ENCODE data around the gene ADTRP. TPM values are rescaled to one million over a fixed set of nuclear protein-coding genes. Genes with fewer than 3 reads are reported as not detected.

ADTRP gene
- total RNA-seq, 4 donors from 2014 or later: not detected

DNA sequence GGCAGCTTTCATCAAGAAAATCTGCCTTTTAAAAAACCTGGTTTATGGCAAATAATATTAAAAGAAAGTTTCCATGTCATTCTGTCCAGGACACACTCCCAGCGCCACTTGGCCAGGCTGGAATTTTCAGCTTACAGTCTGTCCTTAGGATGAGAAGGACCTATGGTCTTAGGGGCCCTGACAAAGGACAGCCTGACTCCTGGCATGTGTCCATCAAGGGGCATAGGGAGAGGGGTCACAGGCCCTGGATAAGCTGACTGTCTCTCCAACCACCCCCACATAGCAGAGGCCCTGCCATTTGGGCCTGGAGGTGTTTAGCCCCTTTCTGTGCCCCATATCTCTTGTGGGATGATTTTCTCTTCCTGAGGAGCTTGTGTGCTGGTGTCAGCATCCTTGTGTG is 60.6 kb downstream of the ADTRP start:
- Histone ChIP-seq H3K27ac (no peak overlapping the region), H3K27me3 (no peaks in the 10 kb centered on the region), H3K4me3 (no peak overlapping the region), H3K9me3 (no peaks in the 10 kb centered on the region), H3K4me1 (no peaks in the 10 kb centered on the region), H3K36me3 (no peaks in the 10 kb centered on the region)
- TF ChIP-seq, protein P1, sequence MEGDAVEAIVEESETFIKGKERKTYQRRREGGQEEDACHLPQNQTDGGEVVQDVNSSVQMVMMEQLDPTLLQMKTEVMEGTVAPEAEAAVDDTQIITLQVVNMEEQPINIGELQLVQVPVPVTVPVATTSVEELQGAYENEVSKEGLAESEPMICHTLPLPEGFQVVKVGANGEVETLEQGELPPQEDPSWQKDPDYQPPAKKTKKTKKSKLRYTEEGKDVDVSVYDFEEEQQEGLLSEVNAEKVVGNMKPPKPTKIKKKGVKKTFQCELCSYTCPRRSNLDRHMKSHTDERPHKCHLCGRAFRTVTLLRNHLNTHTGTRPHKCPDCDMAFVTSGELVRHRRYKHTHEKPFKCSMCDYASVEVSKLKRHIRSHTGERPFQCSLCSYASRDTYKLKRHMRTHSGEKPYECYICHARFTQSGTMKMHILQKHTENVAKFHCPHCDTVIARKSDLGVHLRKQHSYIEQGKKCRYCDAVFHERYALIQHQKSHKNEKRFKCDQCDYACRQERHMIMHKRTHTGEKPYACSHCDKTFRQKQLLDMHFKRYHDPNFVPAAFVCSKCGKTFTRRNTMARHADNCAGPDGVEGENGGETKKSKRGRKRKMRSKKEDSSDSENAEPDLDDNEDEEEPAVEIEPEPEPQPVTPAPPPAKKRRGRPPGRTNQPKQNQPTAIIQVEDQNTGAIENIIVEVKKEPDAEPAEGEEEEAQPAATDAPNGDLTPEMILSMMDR (IDR thresholded peaks at IDR 0.05): no peak
- TF ChIP-seq POLR2A (IDR thresholded peaks at IDR 0.05) (no peak), EP300 (IDR thresholded peaks at IDR 0.05) (no peak)
- DNase-seq (ENCODE audit: low spot score in 2 of 2): no peak
- 90 to 94% methylated on average over 1 of the region's 1 CpG for WGBS, 2 donors

- H3K4me3 ChIP-seq: no peak overlapping the region
- H3K27me3 ChIP-seq: no peaks in the 10 kb centered on the region
These were observed 63.8 kb downstream of the ADTRP start for GRCh38 chr6:11714798-11715285.

GRCh38 chr6:11714116-11714797 is 64.3 kb downstream of the ADTRP start:
- Histone ChIP-seq H3K4me3 (no peak overlapping the region), H3K9me3 (no peaks in the 10 kb centered on the region), H3K36me3 (no peaks in the 10 kb centered on the region), H3K27ac (no peak overlapping the region), H3K27me3 (no peaks in the 10 kb centered on the region), H3K4me1 (peaks cover 0 to 20% (median 6%) of the 10 kb centered on the region in 4 donors)
- WGBS, 2 donors: 49 to 53% methylated on average over 6 of the region's 6 CpGs
- TF ChIP-seq POLR2A (IDR thresholded peaks at IDR 0.05) (no peak), EP300 (IDR thresholded peaks at IDR 0.05) (no peak)
- TF ChIP-seq, protein P1 (IDR thresholded peaks at IDR 0.05): no peak
- no peak for DNase-seq (ENCODE audit: low spot score in 2 of 2)

More at GRCh38 chr6:11714798-11715285, 63.8 kb downstream of the ADTRP start:
- Histone ChIP-seq H3K9me3 (no peaks in the 10 kb centered on the region), H3K4me1 (peaks cover 0 to 20% (median 6%) of the 10 kb centered on the region in 4 donors), H3K27ac (no peak overlapping the region), H3K36me3 (no peaks in the 10 kb centered on the region)
- no peak for DNase-seq (ENCODE audit: low spot score in 2 of 2)
- TF ChIP-seq, protein P1 (IDR thresholded peaks at IDR 0.05): no peak
- TF ChIP-seq POLR2A (IDR thresholded peaks at IDR 0.05) (no peak), EP300 (IDR thresholded peaks at IDR 0.05) (no peak)

DNA sequence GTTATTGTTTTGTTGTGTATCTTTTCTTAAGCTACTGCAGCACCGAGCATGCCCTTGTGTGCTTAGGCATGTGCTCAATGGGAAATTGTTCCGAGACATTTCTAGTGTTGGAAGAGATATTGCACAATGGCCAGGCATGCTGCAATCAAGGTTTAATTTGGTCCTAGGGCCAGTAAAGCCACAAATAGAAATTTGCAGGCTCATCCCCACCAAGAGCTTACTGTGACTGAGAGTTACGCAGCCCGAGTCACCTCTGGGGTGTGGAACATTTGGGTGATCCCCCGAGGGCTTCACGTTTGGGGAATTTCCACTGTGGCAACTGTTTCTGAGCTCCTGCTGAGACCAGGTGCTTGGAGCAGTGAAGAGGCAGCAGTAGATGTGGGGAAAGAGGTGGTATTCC is 65.8 kb downstream of the ADTRP start:
- H3K4me1 ChIP-seq: peaks cover 0 to 20% (median 6%) of the 10 kb centered on the region in 4 donors
- 67 to 74% methylated on average over 6 of the region's 6 CpGs for WGBS, 2 donors
- H3K9me3 ChIP-seq: no peaks in the 10 kb centered on the region
- TF ChIP-seq EP300 (IDR thresholded peaks at IDR 0.05) (peak in 1 of 2 donors; percentile 69), POLR2A (IDR thresholded peaks at IDR 0.05) (no peak)
- TF ChIP-seq, protein P1 (IDR thresholded peaks at IDR 0.05): no peak
- no peaks in the 10 kb centered on the region for H3K27me3 ChIP-seq
- no peak overlapping the region for H3K4me3 ChIP-seq
- no peak overlapping the region for H3K27ac ChIP-seq
- H3K36me3 ChIP-seq: no peaks in the 10 kb centered on the region
- DNase-seq (ENCODE audit: low spot score in 2 of 2): peak; percentile 16 to 56

DNA sequence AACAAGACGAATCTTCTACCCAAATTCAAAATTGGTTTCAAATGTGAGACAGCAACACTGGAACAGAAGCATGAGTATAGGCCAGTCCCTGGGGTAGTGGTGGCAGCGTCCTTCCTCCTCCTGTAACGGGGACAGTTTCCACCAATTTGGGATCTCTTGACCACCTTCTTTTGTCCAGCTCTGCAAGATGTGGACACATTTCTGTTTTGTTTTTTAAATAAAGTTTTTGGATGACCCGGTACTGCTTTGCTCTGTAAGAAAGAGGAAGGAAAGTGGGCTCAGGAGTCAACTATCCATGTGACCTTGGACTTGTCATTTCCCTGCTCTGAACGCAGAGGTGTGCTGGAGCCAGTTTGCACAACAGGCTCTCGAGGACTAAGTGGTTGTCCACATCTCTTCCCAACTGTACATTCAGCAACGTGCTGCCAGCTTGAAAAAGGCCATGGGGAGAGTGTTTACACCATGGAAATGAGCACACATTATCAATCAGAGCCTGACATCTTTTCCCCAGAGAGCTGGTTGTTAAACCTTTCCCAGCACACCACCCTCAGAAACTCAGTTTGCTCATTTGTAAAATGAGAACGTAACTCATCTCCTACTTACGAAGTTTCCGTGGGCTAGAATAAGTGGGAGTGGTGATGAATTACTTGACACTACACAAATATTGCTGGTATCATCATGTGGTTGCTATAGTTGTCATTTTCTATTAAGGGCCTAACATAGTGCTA is 66.5 kb downstream of the ADTRP start:
- WGBS, 2 donors: 63 to 70% methylated on average over 10 of the region's 10 CpGs
- Histone ChIP-seq H3K27ac (no peak overlapping the region), H3K9me3 (no peaks in the 10 kb centered on the region), H3K4me3 (no peak overlapping the region), H3K4me1 (peaks cover 0 to 20% (median 6%) of the 10 kb centered on the region in 4 donors), H3K27me3 (no peaks in the 10 kb centered on the region), H3K36me3 (no peaks in the 10 kb centered on the region)
- DNase-seq (ENCODE audit: low spot score in 2 of 2): no peak
- TF ChIP-seq, protein P1 (IDR thresholded peaks at IDR 0.05): no peak

Measured in tibial nerve (tissue), 4 donors.